ENCODE results near the gene KLK15. TPM values are rescaled to one million over a fixed set of nuclear protein-coding genes. Genes with fewer than 3 reads are reported as not detected.

The KLK15 gene
- total and polyA plus RNA-seq, 2 of the 8 experiments (the other 6 are each of a cell fraction or from before 2014, with no cell fraction given): not detected

- ChIA-PET POLR2A (ENCODE audit: partially characterized antibody) (interaction anchor here (1.1 kb wide), 1 partner anchor 58 kb away, joined by 3 read pairs; no protein-coding TSS in a partner anchor), CTCF (ENCODE audit: partially characterized antibody) (interaction anchor here (1.4 to 1.5 kb wide), 3 partner anchors 9 to 17 kb away, joined by 3 to 5 read pairs (median 3); no protein-coding TSS in a partner anchor)
- Histone ChIP-seq H3K23ac (ENCODE audit: insufficient read length) (no peak overlapping the region), H3K18ac (ENCODE audit: extremely low read depth, low read length) (no peak overlapping the region), H2BK15ac (ENCODE audit: low read length) (no peak overlapping the region), H4K91ac (replicated peaks; ENCODE audit: insufficient read length, low read length) (no peak overlapping the region), H2BK12ac (ENCODE audit: low read depth, low read length) (no peak overlapping the region), H3K14ac (ENCODE audit: insufficient read length) (no peak overlapping the region), H2BK120ac (replicated peaks; ENCODE audit: low read depth, low read length) (no peak overlapping the region), H2BK5ac (ENCODE audit: low read depth, low read length) (no peak overlapping the region), H3K56ac (replicated peaks; ENCODE audit: insufficient read length, low read depth, low read length) (no peak overlapping the region), H2AFZ (ENCODE audit: low read length) (no peak overlapping the region), H3K27me3 (replicated peaks in 1 of 4; ENCODE audit: control insufficient read depth in 3 of 4, extremely low read depth in 1 of 4, insufficient read depth in 3 of 4, low read length in 3 of 4) (no peaks in the 10 kb centered on the region), H3K9ac (replicated peaks in 1 of 4; ENCODE audit: extremely low read depth in 1 of 4, low read depth in 3 of 4, low read length in 3 of 4) (no peak overlapping the region), H3K4me3 (ENCODE audit: extremely low read depth in 1 of 4, insufficient read depth in 2 of 4, low read depth in 3 of 4, low read length in 4 of 4) (no peak overlapping the region), H4K20me1 (replicated peaks in 1 of 2; ENCODE audit: control insufficient read depth in 1 of 2, insufficient read depth in 2 of 2, low read length in 2 of 2) (no peaks in the 10 kb centered on the region), H2AK5ac (ENCODE audit: low read depth, low read length) (no peak overlapping the region), H3K9me3 (ENCODE audit: insufficient read depth in 2 of 2, low read depth in 1 of 2, low read length in 1 of 2) (peaks cover 0 to 4% of the 10 kb centered on the region in 2 experiments; a peak in 2 of 4 replicates), H2BK20ac (ENCODE audit: low read length) (no peak overlapping the region), H4K5ac (ENCODE audit: insufficient read length, low read depth, low read length) (no peak overlapping the region), H3K27ac (ENCODE audit: low read depth, low read length) (no peak overlapping the region), H3K4ac (replicated peaks; ENCODE audit: insufficient read length, low read depth, low read length) (no peak overlapping the region), H3K36me3 (ENCODE audit: control insufficient read depth in 2 of 4, insufficient read depth in 4 of 4, low read length in 3 of 4) (no peaks in the 10 kb centered on the region), H4K8ac (ENCODE audit: extremely low read depth, insufficient read depth, low read length) (no peak overlapping the region), H3K4me2 (ENCODE audit: insufficient read depth in 1 of 2, low read depth in 2 of 2, low read length in 2 of 2) (no peak overlapping the region), H3K79me2 (ENCODE audit: control insufficient read depth in 1 of 2, insufficient read depth in 2 of 2, low read length in 2 of 2) (no peaks in the 10 kb centered on the region), H3K4me1 (replicated peaks in 1 of 4; ENCODE audit: control insufficient read depth in 3 of 4, insufficient read depth in 4 of 4, low read length in 3 of 4) (peaks cover 0 to 14% (median 6%) of the 10 kb centered on the region in 4 experiments; a peak in 5 of 7 replicates), H3K23me2 (ENCODE audit: low read depth, low read length) (no peaks in the 10 kb centered on the region), H3K79me1 (ENCODE audit: low read depth, low read length) (no peaks in the 10 kb centered on the region)
- DNase-seq (ENCODE audit: low read depth in 1 of 2, low spot score in 2 of 2) (no peak), FAIRE-seq (no peak)
- TF ChIP-seq SIN3A (conservative IDR thresholded peaks at IDR 0.05 in 1 of 2, IDR thresholded peaks at IDR 0.05 in 1 of 2; ENCODE audit: low read depth in 1 of 2, low read length in 2 of 2) (no peak), FOSL1 (IDR thresholded peaks at IDR 0.05; ENCODE audit: insufficient read depth, low read depth, low read length) (no peak), KDM5A (IDR thresholded peaks at IDR 0.05; ENCODE audit: low read length) (no peak), JUND (IDR thresholded peaks at IDR 0.05; ENCODE audit: low read length) (no peak), RBBP5 (IDR thresholded peaks at IDR 0.05; ENCODE audit: borderline replicate concordance, low read depth, low read length) (no peak), PHF8 (conservative IDR thresholded peaks at IDR 0.05; ENCODE audit: low read depth, low read length) (no peak), ASH2L (IDR thresholded peaks at IDR 0.05; ENCODE audit: low read length) (no peak), CHD2 (IDR thresholded peaks at IDR 0.05; ENCODE audit: low read length) (no peak), SP4 (IDR thresholded peaks at IDR 0.05; ENCODE audit: low read length) (no peak), BRCA1 (IDR thresholded peaks at IDR 0.05; ENCODE audit: low read depth, low read length) (no peak), JUN (IDR thresholded peaks at IDR 0.05; ENCODE audit: low read depth, low read length) (no peak)
- 86% methylated on average over 5 of the region's 5 CpGs; no CpG with 5 or more reads in 1 of the 2 experiments for WGBS, 2 experiments (ENCODE audit: extremely low coverage in 1 of 2, insufficient coverage in 1 of 2, insufficient read length in 1 of 2, insufficient replicate concordance in 2 of 2, low coverage in 1 of 2, low lambda C conversion rate in 2 of 2, missing lambda C conversion rate in 1 of 2)
Observed at GRCh38 chr19:50861010-50861409, 27.6 kb upstream of the KLK15 start.

Data from H1 (cell line).